ENCODE results near the gene IL1RAP. TPM values are rescaled to one million over a fixed set of nuclear protein-coding genes. Genes with fewer than 3 reads are reported as not detected.

IL1RAP gene
- total RNA-seq, 1 donor from 2014 or later, result 10.8 TPM

DNA sequence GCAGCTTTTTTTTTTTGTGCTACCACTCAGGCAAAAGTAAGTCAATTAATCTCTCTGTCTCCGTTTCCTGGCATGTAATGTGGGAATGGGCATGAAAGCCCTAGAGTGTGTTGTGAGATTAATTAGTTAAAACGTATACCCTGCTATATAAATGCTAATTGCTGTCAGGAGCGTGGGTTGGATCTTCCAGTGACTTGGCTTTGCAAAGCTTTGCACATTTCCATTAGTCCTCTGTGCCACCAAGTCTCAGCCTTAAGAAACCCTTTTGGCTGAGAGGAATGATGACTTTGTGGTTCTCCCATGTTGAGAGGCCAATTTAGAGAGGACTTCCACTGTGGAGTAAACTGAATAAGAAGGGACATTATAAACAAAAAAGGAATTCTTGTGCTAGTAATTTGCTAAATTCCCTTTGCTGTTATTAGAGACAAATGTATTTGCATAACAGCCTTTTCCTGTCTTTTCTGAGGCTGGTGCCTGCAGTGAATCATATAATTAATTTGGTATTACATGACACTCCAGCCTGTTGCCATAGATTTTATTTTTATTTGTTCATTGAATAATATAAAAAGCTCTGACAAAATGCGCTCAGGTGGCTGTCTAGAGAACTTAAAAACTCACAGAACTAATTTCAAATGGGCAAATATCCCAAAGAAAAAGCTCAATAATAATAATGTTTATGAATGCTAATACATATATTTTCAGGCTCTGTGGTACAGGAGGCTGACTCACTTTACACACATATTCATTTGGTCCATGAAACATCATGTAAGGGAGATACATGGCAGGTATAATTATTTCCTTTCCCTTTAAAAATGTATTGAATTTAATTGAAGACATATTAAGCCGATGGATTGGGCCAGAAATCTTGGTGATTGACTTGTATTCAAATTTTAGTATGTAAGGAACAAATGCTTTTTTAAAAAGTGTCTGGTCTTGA lies 82.7 kb downstream of the IL1RAP start:
- no peak for DNase-seq (ENCODE audit: low read depth)
- no peak overlapping the region for H3K4me3 ChIP-seq (ENCODE audit: low read depth, low read length)

DNA sequence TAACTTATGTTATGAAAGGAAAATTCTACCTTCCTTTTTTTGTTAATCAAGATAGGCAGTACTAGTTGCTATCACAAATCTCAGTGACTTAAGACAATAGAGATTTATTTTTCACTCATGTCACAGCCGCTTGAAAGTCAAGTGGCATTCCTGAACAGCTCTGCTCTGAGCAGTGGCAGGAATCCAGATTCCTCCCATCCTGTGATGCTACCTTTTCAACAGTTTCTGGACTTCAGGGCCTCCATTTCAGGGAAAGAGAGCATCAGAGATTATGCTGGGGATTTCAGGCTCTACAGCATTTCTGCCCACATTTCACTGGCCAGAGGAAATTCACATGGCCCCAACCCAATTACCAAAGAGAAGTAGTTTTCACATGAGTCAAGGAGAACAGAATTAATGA lies 83.4 kb downstream of the IL1RAP start:
- Histone ChIP-seq H3K36me3 (ENCODE audit: control insufficient read depth, insufficient read depth, low read length) (no peaks in the 10 kb centered on the region), H3K4me3 (ENCODE audit: low read depth, low read length) (no peak overlapping the region), H3K27me3 (ENCODE audit: control insufficient read depth, insufficient read depth, low read length) (no peaks in the 10 kb centered on the region)
- DNase-seq (ENCODE audit: low read depth), result no peak
- TF ChIP-seq, protein P1, sequence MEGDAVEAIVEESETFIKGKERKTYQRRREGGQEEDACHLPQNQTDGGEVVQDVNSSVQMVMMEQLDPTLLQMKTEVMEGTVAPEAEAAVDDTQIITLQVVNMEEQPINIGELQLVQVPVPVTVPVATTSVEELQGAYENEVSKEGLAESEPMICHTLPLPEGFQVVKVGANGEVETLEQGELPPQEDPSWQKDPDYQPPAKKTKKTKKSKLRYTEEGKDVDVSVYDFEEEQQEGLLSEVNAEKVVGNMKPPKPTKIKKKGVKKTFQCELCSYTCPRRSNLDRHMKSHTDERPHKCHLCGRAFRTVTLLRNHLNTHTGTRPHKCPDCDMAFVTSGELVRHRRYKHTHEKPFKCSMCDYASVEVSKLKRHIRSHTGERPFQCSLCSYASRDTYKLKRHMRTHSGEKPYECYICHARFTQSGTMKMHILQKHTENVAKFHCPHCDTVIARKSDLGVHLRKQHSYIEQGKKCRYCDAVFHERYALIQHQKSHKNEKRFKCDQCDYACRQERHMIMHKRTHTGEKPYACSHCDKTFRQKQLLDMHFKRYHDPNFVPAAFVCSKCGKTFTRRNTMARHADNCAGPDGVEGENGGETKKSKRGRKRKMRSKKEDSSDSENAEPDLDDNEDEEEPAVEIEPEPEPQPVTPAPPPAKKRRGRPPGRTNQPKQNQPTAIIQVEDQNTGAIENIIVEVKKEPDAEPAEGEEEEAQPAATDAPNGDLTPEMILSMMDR (IDR thresholded peaks at IDR 0.05; ENCODE audit: insufficient read depth, low read length, poor library complexity, severe bottlenecking), result no peak

More for the DNA sequence above, 82.7 kb downstream of the IL1RAP start:
- Histone ChIP-seq H3K27me3 (ENCODE audit: control insufficient read depth, insufficient read depth, low read length) (no peaks in the 10 kb centered on the region), H3K36me3 (ENCODE audit: control insufficient read depth, insufficient read depth, low read length) (no peaks in the 10 kb centered on the region)
- TF ChIP-seq, protein P1 (IDR thresholded peaks at IDR 0.05; ENCODE audit: insufficient read depth, low read length, poor library complexity, severe bottlenecking), result no peak

DNA sequence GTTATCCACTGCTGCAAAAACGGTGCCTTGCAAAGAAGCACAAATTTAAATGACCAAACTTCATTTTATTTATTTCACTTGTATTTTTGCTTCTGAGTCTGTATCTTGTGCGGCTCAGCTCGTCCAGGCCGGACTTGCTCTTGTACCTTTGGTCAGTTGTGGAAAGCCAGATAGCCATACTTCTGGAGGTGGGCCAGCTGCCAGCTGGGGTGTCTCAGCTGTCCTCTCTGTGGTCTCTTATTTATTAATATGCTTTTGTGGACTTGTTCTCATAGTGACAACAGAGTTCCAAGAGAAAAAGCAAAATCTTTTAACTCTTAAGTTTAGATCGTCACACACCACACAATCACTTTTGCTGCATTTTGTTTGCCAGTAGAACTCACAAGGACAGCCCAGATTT lies 87.7 kb downstream of the IL1RAP start:
- Histone ChIP-seq H3K36me3 (ENCODE audit: control insufficient read depth, insufficient read depth, low read length) (no peaks in the 10 kb centered on the region), H3K27me3 (ENCODE audit: control insufficient read depth, insufficient read depth, low read length) (no peaks in the 10 kb centered on the region), H3K4me3 (ENCODE audit: low read depth, low read length) (no peak overlapping the region)
- no peak for DNase-seq (ENCODE audit: low read depth)
- TF ChIP-seq, protein P1 (IDR thresholded peaks at IDR 0.05; ENCODE audit: insufficient read depth, low read length, poor library complexity, severe bottlenecking), result no peak

DNA sequence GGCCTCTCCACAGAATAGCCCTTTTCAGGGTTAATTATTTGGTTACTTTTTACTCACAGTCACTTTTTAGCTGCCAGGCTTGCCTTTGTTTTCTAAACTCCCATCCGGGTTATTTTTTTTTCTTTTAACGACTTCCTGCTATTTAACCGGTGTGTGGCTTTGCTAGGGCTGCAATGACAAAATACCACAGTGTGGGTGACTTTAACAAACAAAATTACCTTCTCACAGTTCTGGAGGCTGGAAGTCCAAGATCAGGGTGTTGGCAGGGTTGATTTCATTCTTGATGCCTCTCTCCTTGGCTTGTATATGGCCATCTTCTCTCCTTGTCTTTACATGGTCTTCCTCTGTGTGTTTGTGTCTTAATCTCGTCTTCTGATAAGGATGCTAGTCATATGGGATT lies 91.5 kb downstream of the IL1RAP start:
- DNase-seq (ENCODE audit: low read depth), result no peak
- no peaks in the 10 kb centered on the region for H3K36me3 ChIP-seq (ENCODE audit: control insufficient read depth, insufficient read depth, low read length)
- TF ChIP-seq, protein P1 (IDR thresholded peaks at IDR 0.05; ENCODE audit: insufficient read depth, low read length, poor library complexity, severe bottlenecking), result no peak
- no peaks in the 10 kb centered on the region for H3K27me3 ChIP-seq (ENCODE audit: control insufficient read depth, insufficient read depth, low read length)
- H3K4me3 ChIP-seq (ENCODE audit: low read depth, low read length), result no peak overlapping the region

DNA sequence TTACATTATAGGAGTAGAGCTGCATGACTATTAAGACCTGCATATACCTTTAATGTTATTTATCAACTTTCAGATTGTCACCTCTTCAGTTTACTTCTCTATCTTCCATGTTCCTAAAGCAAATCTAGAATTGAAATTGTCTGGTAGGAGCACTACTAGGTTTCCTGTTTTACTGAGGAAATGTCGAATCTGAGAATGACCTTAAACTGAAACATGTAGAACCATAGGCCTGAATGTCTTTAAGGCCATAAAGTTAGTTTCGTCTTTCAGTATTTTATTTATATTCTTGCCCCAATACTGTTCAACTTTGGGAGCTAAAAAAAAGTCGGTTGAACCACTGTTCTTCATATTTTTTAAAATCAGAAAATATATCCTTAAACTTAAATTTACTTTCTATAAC lies 92.7 kb downstream of the IL1RAP start:
- H3K4me3 ChIP-seq (ENCODE audit: low read depth, low read length), result no peak overlapping the region
- TF ChIP-seq, protein P1 (IDR thresholded peaks at IDR 0.05; ENCODE audit: insufficient read depth, low read length, poor library complexity, severe bottlenecking), result no peak
- no peaks in the 10 kb centered on the region for H3K36me3 ChIP-seq (ENCODE audit: control insufficient read depth, insufficient read depth, low read length)

More for the DNA sequence above, 92.7 kb downstream of the IL1RAP start:
- DNase-seq (ENCODE audit: low read depth), result no peak
- H3K27me3 ChIP-seq (ENCODE audit: control insufficient read depth, insufficient read depth, low read length), result no peaks in the 10 kb centered on the region
